CD4-positive, alpha-beta T cell treated with Interleukin-17A for 4 hours (primary cell): ENCODE results near the gene GMDS.

Experiments used
- DNase-seq: peaks from one replicate; pipeline ENCODE4 v3.0.0-alpha.2; 2020; ENCODE audit warnings: mixed read lengths

The GMDS gene

GRCh38 chr6:1607516-1608221, 637.7 kb downstream of the GMDS start:
- no peak for DNase-seq

- DNase-seq: no peak
Measured at GRCh38 chr6:1606780-1607515, 638.5 kb downstream of the GMDS start.

- DNase-seq: no peak
Measured at GRCh38 chr6:1605893-1606779, 639.3 kb downstream of the GMDS start.

- DNase-seq: no peak
Measured at GRCh38 chr6:1605004-1605892, 640.2 kb downstream of the GMDS start.

- DNase-seq: peak; percentile 76
Measured at GRCh38 chr6:1604158-1605003, 641.0 kb downstream of the GMDS start.

- no peak for DNase-seq
Measured at GRCh38 chr6:1603708-1604107, 641.7 kb downstream of the GMDS start.

- no peak for DNase-seq
Measured at GRCh38 chr6:1602049-1602713, 643.2 kb downstream of the GMDS start.

GRCh38 chr6:1601158-1602048, 644.0 kb downstream of the GMDS start:
- no peak for DNase-seq

GRCh38 chr6:1600764-1601157, 644.6 kb downstream of the GMDS start:
- DNase-seq: no peak

GRCh38 chr6:1600063-1600763, 645.2 kb downstream of the GMDS start:
- no peak for DNase-seq

GRCh38 chr6:1599469-1599868, 645.9 kb downstream of the GMDS start:
- no peak for DNase-seq

- DNase-seq: no peak
Measured at GRCh38 chr6:1598886-1599285, 646.5 kb downstream of the GMDS start.

- no peak for DNase-seq
Measured at GRCh38 chr6:1598433-1598832, 647.0 kb downstream of the GMDS start.

- DNase-seq: no peak
Measured at GRCh38 chr6:1597924-1598323, 647.5 kb downstream of the GMDS start.

GRCh38 chr6:1597121-1597744, 648.2 kb downstream of the GMDS start:
- DNase-seq: no peak

- DNase-seq: peak; percentile 72
Measured at GRCh38 chr6:1596088-1596852, 649.1 kb downstream of the GMDS start.

GRCh38 chr6:1595271-1596087, 649.9 kb downstream of the GMDS start:
- no peak for DNase-seq
